Activated naive CD4-positive, alpha-beta T cell (primary cell): ENCODE results near the gene CRY1.

Source experiments
- DNase-seq, 4 experiments: peaks; one replicate each; lab custom pipeline; 2025; lab: John Stamatoyannopoulos, UW

Gene CRY1

GRCh38 chr12:107093417-107094182 lies at the start of gene CRY1:
CRY1 (minus strand) TSS chr12:107093549; CDS start chr12:107092961, 588 bp downstream.
- peak; percentile 84 to 91 (median 88) for DNase-seq

GRCh38 chr12:107139787-107140186 lies 46.4 kb upstream of the CRY1 start:
- no peak for DNase-seq

- no peak for DNase-seq
These were observed 45.6 kb upstream of the CRY1 start for GRCh38 chr12:107138990-107139389.

- DNase-seq, result no peak
These were observed 41.8 kb upstream of the CRY1 start for GRCh38 chr12:107135177-107135576.

GRCh38 chr12:107134558-107134957 lies 41.2 kb upstream of the CRY1 start:
- DNase-seq, result no peak

GRCh38 chr12:107133462-107133861 lies 40.1 kb upstream of the CRY1 start:
- DNase-seq, result no peak

- DNase-seq, result no peak
These were observed 38.7 kb upstream of the CRY1 start for GRCh38 chr12:107131832-107132616.

GRCh38 chr12:107130830-107131611 lies 37.7 kb upstream of the CRY1 start:
- no peak for DNase-seq

GRCh38 chr12:107129315-107129930 lies 36.1 kb upstream of the CRY1 start:
- DNase-seq, result no peak

GRCh38 chr12:107127482-107128430 lies 34.4 kb upstream of the CRY1 start:
- DNase-seq, result no peak

- DNase-seq, result no peak
These were observed 33.6 kb upstream of the CRY1 start for GRCh38 chr12:107126796-107127481.

GRCh38 chr12:107125833-107126232 lies 32.5 kb upstream of the CRY1 start:
- no peak for DNase-seq

GRCh38 chr12:107122452-107122958 lies 29.2 kb upstream of the CRY1 start:
- DNase-seq, result no peak

GRCh38 chr12:107119091-107119490 lies 25.7 kb upstream of the CRY1 start:
- no peak for DNase-seq

- DNase-seq, result no peak
These were observed 25.3 kb upstream of the CRY1 start for GRCh38 chr12:107118624-107119023.

- no peak for DNase-seq
These were observed 21.8 kb upstream of the CRY1 start for GRCh38 chr12:107115119-107115518.

GRCh38 chr12:107111314-107111713 lies 18.0 kb upstream of the CRY1 start:
- no peak for DNase-seq

- no peak for DNase-seq
These were observed 16.7 kb upstream of the CRY1 start for GRCh38 chr12:107109726-107110719.

- DNase-seq, result no peak
These were observed 15.7 kb upstream of the CRY1 start for GRCh38 chr12:107108995-107109508.
